HCT116 (cell line): ENCODE results near the gene MID1. TPM values are rescaled to one million over a fixed set of nuclear protein-coding genes. Genes with fewer than 3 reads are reported as not detected.
A peak's percentile ranks its signal among the peaks of the same experiment; 100 is the strongest.

Experiments used
- ATAC-seq: fragments of 200-7000 bp; cut with Tn5 transposase; 2 replicates; pipeline ENCODE4 v1.9.1; 2020; ENCODE audit warnings: mild to moderate bottlenecking, moderate library complexity
- BruUV-seq: library from RNA; stranded (reverse); fragments of 400-500 nt; replicated peaks from 2 replicates; lab custom pipeline; 2021; lab: Mats Ljungman, UMichigan
- CTCF ChIA-PET: fragments of 300-600 bp; sonication (Branson Sonifier 250); formaldehyde crosslinking; loops from one replicate; lab custom pipeline; 2021; ENCODE audit warnings: antibody characterized with exemption; lab: Charles Lee
- POLR2A ChIA-PET: fragments of 300-600, 350-600 bp; sonication (Branson Sonifier 250); formaldehyde crosslinking; loops from one replicate; lab custom pipeline; 2021; ENCODE audit warnings: antibody characterized with exemption; lab: Charles Lee
- RAD21 ChIA-PET, 2 experiments: fragments of 300-600 bp; sonication (Branson Sonifier 250); formaldehyde crosslinking; loops; one replicate each; lab custom pipeline; 2023; ENCODE audit warnings: low total read pairs in 2 of 2; ENCODE audit not compliant: uncharacterized antibody in 2 of 2, unreplicated experiment in 2 of 2, low non-redundant PET in 1 of 2; lab: Charles Lee
- DNase-seq: peaks from one replicate; pipeline ENCODE4 v3.0.0-alpha.2; 2010; ENCODE audit warnings: low read depth, low spot score
- H2AFZ ChIP-seq: fragments of 200-600 bp; shearing (Covaris generic), sonication (generic); 2 replicates; pipeline ENCODE4 v1.6.1; 2017; ENCODE audit warnings: low read depth, mixed run types, mixed read lengths, antibody characterized with exemption, low read length; ENCODE audit not compliant: poor library complexity, severe bottlenecking
- H3K27ac ChIP-seq: 2 replicates; pipeline ENCODE4 v1.5.1; 2012; ENCODE audit warnings: low read depth, low read length
- H3K27me3 ChIP-seq: fragments of 200-600 bp; sonication (generic); 2 replicates; pipeline ENCODE4 v1.6.1; 2016; ENCODE audit warnings: mixed run types, low read length, mixed read lengths; ENCODE audit not compliant: insufficient read depth
- H3K36me3 ChIP-seq, 2 experiments: fragments of 200-500 bp in 1 of 2; fragments of 200-600 bp in 1 of 2; sonication (Bioruptor generic) in 1 of 2; sonication (generic) in 1 of 2; 2 replicates each; pipeline versions ENCODE4 v1.5.1 to v1.6.1; 2014 to 2016; ENCODE audit warnings: low read length in 2 of 2, inconsistent platforms in 1 of 2, mixed read lengths in 1 of 2, mixed run types in 1 of 2; ENCODE audit not compliant: insufficient read depth in 2 of 2, control insufficient read depth in 1 of 2
- H3K4me1 ChIP-seq, 2 experiments: fragments of 200-600 bp in 1 of 2; sonication (generic) in 1 of 2; 2 replicates each; pipeline versions ENCODE4 v1.5.1 to v1.6.1; 2012 to 2017; ENCODE audit warnings: low read length in 2 of 2, inconsistent platforms in 1 of 2, mild to moderate bottlenecking in 1 of 2, mixed read lengths in 1 of 2, mixed run types in 1 of 2, moderate library complexity in 1 of 2; ENCODE audit not compliant: insufficient read depth in 2 of 2, control insufficient read depth in 1 of 2
- H3K4me2 ChIP-seq: fragments of 200-600 bp; sonication (generic); 2 replicates; pipeline ENCODE4 v1.6.1; 2017; ENCODE audit warnings: mixed run types, low read length, mixed read lengths
- H3K4me3 ChIP-seq, 2 experiments: fragments of 200-600 bp in 1 of 2; sonication (generic) in 1 of 2; replicated peaks in 1 of 2; 2 replicates each; pipeline ENCODE4 v1.5.1; 2011 to 2016; ENCODE audit warnings: low read length in 2 of 2, control low read depth in 1 of 2, low read depth in 1 of 2, mild to moderate bottlenecking in 1 of 2, mixed read lengths in 1 of 2, mixed run types in 1 of 2
- H3K79me2 ChIP-seq: fragments of 200-600 bp; sonication (generic); 2 replicates; pipeline ENCODE4 v1.6.1; 2017; ENCODE audit warnings: mild to moderate bottlenecking, mixed run types, low read length, moderate library complexity, mixed read lengths; ENCODE audit not compliant: insufficient read depth
- H3K9ac ChIP-seq: fragments of 200-600 bp; sonication (generic); 2 replicates; pipeline ENCODE4 v1.6.1; 2016; ENCODE audit warnings: low read length, mixed read lengths
- H3K9me2 ChIP-seq: fragments of 200-600 bp; sonication (generic), shearing (Covaris generic); 2 replicates; pipeline ENCODE4 v1.6.1; 2017; ENCODE audit warnings: mixed run types, mild to moderate bottlenecking, moderate library complexity; ENCODE audit not compliant: insufficient read depth
- H3K9me3 ChIP-seq, 2 experiments: fragments of 200-500 bp in 1 of 2; fragments of 200-600 bp in 1 of 2; sonication (Bioruptor generic) in 1 of 2; sonication (generic) in 1 of 2; 2 replicates each; pipeline ENCODE4 v1.6.1; 2014 to 2017; ENCODE audit warnings: low read length in 2 of 2, mixed read lengths in 2 of 2, inconsistent platforms in 1 of 2, low read depth in 1 of 2, mild to moderate bottlenecking in 1 of 2, mixed run types in 1 of 2, moderate library complexity in 1 of 2; ENCODE audit not compliant: control insufficient read depth in 1 of 2, insufficient read depth in 1 of 2
- H4K20me1 ChIP-seq: fragments of 200-600 bp; sonication (generic), shearing (Covaris generic); 2 replicates; pipeline ENCODE4 v1.6.1; 2017; ENCODE audit warnings: mixed run types, mild to moderate bottlenecking, moderate library complexity; ENCODE audit not compliant: insufficient read depth
- CBX3 ChIP-seq: IDR thresholded peaks from 2 replicates; pipeline ENCODE4 v1.6.1; 2012; ENCODE audit warnings: low read depth
- CEBPB ChIP-seq: IDR thresholded peaks from 2 replicates; pipeline ENCODE4 v1.6.1; 2012; ENCODE audit warnings: low read depth
- ELF1 ChIP-seq: IDR thresholded peaks from 2 replicates; pipeline ENCODE4 v1.6.1; 2012; ENCODE audit warnings: low read depth, borderline replicate concordance
- EZH2phosphoT487 ChIP-seq: fragments of 200-600 bp; IDR thresholded peaks from 2 replicates; pipeline ENCODE4 v1.6.1; 2018; ENCODE audit warnings: antibody characterized with exemption, borderline replicate concordance
- SIN3A ChIP-seq: IDR thresholded peaks from 2 replicates; pipeline ENCODE4 v1.6.1; 2012; ENCODE audit warnings: low read depth
- SP1 ChIP-seq: IDR thresholded peaks from 2 replicates; pipeline ENCODE4 v1.6.1; 2012; ENCODE audit warnings: low read depth
- ZFX ChIP-seq: fragments of 450-650 bp; IDR thresholded peaks from 2 replicates; pipeline ENCODE4 v1.6.1; 2017
- intact Hi-C: fragments of 100-400 bp; cut with micrococcal nuclease; formaldehyde crosslinking; loops from 2 replicates; pipeline ENCODE4 v1.10.0; 2022
- total RNA-seq: library from RNA; stranded (reverse); gene quantifications from one replicate; pipeline ENCODE4 v1.2.1, GENCODE V29; 2021; ENCODE audit not compliant: unreplicated experiment
- TF ChIP-seq, protein P1 (sequence below): IDR thresholded peaks from 2 replicates; pipeline ENCODE4 v1.6.1; 2011; ENCODE audit warnings: mild to moderate bottlenecking, low read length, moderate library complexity; ENCODE audit not compliant: insufficient replicate concordance; ENCODE audit errors: extremely low read depth
- TF ChIP-seq, protein P2 (sequence below): IDR thresholded peaks from 2 replicates; pipeline ENCODE4 v1.6.1; 2012

The MID1 gene
- total RNA-seq, 1 experiment from 2014 or later = 48.8 TPM

DNA sequence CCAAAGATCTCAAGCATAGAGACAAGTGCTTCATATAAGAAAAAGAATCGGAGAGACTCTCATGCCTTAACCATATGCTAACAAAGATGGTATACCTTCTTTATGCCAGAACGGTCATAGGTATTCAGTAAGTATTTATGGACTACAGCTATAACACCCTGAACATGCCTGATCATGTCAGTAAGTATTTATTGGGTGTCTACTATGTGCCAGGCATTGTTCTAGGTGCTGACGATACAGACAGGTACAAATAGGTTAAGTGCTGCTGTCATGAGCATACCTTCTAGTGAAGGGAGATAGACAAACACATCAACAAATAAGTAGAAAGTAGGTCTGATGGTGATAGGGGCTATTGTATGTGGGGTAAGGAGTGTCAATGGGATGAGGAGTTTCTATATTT, 9.5 kb upstream of the MID1 start:
- Histone ChIP-seq H4K20me1 (no peaks in the 10 kb centered on the region), H3K9me2 (no peaks in the 10 kb centered on the region), H3K4me3 (peak overlapping the region in 1 of 2 experiments; percentile 26; a peak in 1 of 4 replicates), H3K79me2 (no peaks in the 10 kb centered on the region; the same call in 1 of the 2 replicates), H3K27me3 (no peaks in the 10 kb centered on the region), H3K9ac (peak overlapping the region; percentile 49; the same call in 1 of the 2 replicates), H3K36me3 (no peaks in the 10 kb centered on the region), H3K9me3 (no peaks in the 10 kb centered on the region), H3K4me1 (peaks cover 61 to 85% of the 10 kb centered on the region in 2 experiments), H3K27ac (peak overlapping the region; percentile 94), H2AFZ (no peak overlapping the region), H3K4me2 (peak overlapping the region; percentile 66)
- RAD21 ChIA-PET = no interaction called here
- POLR2A ChIA-PET = interaction anchor here (1.2 to 1.4 kb wide), 2 partner anchors 9 to 12 kb away, joined by 4 to 5 read pairs; partner anchors contain the start of gene MID1
- TF ChIP-seq ELF1 (no peak), CEBPB (no peak), SP1 (no peak), ZFX (no peak), EZH2phosphoT487 (no peak), SIN3A (no peak), CBX3 (no peak)
- TF ChIP-seq, protein P1, sequence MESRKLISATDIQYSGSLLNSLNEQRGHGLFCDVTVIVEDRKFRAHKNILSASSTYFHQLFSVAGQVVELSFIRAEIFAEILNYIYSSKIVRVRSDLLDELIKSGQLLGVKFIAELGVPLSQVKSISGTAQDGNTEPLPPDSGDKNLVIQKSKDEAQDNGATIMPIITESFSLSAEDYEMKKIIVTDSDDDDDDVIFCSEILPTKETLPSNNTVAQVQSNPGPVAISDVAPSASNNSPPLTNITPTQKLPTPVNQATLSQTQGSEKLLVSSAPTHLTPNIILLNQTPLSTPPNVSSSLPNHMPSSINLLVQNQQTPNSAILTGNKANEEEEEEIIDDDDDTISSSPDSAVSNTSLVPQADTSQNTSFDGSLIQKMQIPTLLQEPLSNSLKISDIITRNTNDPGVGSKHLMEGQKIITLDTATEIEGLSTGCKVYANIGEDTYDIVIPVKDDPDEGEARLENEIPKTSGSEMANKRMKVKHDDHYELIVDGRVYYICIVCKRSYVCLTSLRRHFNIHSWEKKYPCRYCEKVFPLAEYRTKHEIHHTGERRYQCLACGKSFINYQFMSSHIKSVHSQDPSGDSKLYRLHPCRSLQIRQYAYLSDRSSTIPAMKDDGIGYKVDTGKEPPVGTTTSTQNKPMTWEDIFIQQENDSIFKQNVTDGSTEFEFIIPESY = no peak
- TF ChIP-seq, protein P2, sequence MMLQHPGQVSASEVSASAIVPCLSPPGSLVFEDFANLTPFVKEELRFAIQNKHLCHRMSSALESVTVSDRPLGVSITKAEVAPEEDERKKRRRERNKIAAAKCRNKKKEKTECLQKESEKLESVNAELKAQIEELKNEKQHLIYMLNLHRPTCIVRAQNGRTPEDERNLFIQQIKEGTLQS = no peak
- DNase-seq (no peak), ATAC-seq (no peak)
- no TSS peak for BruUV-seq
- CTCF ChIA-PET = interaction anchor here (2.7 kb wide), 1 partner anchor 440 kb away, joined by 9 read pairs; no protein-coding TSS in a partner anchor
- intact Hi-C loops = loop anchor here (5.0 kb wide), 1 partner anchor 53 kb away; no protein-coding TSS in a partner anchor
